Esophagus squamous epithelium (tissue), 4 donors: ENCODE data around the gene DUS1L.

Experiments
- POLR2A ChIP-seq, 4 donors: fragments of 450-650 bp; IDR thresholded peaks; one replicate each; pipeline ENCODE4 v1.6.1; 2017; ENCODE audit warnings: antibody characterized with exemption in 4 of 4, mild to moderate bottlenecking in 4 of 4, moderate library complexity in 3 of 4
- TF ChIP-seq, protein P1 (sequence below), 6 experiments: fragments of 450-650 bp in 4 of 6; fragments of 200-600 bp in 2 of 6; sonication (generic) in 2 of 6; IDR thresholded peaks; one replicate each; pipeline ENCODE4 v1.5.1; 2016 to 2019; ENCODE audit warnings: antibody characterized with exemption in 6 of 6, mild to moderate bottlenecking in 4 of 6, moderate library complexity in 4 of 6

DNA sequence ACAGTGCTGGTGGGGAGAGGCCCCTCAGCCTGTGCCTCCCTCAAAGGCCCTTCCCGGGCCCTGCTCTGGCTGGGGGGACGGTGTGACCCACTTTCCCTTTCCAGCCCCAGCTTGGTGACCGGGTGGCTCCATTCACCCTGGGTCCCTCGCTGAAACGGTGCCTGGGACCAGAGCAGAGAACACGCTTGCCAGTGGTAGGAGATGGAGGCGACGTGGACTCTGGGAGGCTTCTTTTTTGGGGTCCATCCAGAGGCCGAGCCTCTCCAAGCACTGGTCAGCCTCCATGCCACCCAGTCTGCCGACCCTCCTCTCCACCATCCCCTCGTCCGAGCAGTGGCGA lies 50.7 kb downstream of the DUS1L start:
- TF ChIP-seq POLR2A (IDR thresholded peaks at IDR 0.05): no peak
- TF ChIP-seq, protein P1, sequence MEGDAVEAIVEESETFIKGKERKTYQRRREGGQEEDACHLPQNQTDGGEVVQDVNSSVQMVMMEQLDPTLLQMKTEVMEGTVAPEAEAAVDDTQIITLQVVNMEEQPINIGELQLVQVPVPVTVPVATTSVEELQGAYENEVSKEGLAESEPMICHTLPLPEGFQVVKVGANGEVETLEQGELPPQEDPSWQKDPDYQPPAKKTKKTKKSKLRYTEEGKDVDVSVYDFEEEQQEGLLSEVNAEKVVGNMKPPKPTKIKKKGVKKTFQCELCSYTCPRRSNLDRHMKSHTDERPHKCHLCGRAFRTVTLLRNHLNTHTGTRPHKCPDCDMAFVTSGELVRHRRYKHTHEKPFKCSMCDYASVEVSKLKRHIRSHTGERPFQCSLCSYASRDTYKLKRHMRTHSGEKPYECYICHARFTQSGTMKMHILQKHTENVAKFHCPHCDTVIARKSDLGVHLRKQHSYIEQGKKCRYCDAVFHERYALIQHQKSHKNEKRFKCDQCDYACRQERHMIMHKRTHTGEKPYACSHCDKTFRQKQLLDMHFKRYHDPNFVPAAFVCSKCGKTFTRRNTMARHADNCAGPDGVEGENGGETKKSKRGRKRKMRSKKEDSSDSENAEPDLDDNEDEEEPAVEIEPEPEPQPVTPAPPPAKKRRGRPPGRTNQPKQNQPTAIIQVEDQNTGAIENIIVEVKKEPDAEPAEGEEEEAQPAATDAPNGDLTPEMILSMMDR (IDR thresholded peaks at IDR 0.05): no peak
